GM12872 (cell line): ENCODE results near the gene FBRSL1.

Source experiments
- TF ChIP-seq, protein P1 (sequence below): IDR thresholded peaks from 3 replicates; pipeline ENCODE4 v1.5.1; 2011; ENCODE audit warnings: low read depth, mild to moderate bottlenecking, low read length, moderate library complexity; ENCODE audit not compliant: insufficient read depth

FBRSL1 gene

GRCh38 chr12:132446633-132447326 is 43.2 kb upstream of the FBRSL1 start:
- TF ChIP-seq, protein P1, sequence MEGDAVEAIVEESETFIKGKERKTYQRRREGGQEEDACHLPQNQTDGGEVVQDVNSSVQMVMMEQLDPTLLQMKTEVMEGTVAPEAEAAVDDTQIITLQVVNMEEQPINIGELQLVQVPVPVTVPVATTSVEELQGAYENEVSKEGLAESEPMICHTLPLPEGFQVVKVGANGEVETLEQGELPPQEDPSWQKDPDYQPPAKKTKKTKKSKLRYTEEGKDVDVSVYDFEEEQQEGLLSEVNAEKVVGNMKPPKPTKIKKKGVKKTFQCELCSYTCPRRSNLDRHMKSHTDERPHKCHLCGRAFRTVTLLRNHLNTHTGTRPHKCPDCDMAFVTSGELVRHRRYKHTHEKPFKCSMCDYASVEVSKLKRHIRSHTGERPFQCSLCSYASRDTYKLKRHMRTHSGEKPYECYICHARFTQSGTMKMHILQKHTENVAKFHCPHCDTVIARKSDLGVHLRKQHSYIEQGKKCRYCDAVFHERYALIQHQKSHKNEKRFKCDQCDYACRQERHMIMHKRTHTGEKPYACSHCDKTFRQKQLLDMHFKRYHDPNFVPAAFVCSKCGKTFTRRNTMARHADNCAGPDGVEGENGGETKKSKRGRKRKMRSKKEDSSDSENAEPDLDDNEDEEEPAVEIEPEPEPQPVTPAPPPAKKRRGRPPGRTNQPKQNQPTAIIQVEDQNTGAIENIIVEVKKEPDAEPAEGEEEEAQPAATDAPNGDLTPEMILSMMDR: no peak

DNA sequence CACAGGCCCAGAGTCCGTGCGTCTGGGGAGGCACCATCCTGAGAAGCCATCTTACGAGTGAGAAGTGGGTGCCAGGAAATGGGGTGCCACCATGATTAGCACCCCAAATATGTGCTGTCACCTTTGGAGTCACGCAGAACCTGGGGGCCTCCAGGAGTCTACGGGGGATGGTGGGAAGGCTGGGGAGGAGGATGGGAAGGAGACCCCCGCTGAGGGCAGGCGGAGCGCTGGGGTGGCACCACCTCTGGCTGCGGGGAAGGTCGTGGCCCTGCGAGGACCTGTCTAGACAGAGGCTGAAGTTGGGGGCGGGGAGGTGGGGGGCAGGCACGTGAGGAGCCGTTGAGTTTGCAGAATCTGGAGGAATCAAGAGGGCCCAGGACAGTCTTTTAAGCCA is 42.6 kb upstream of the FBRSL1 start:
- TF ChIP-seq, protein P1: no peak

GRCh38 chr12:132447731-132448462 is 42.1 kb upstream of the FBRSL1 start:
- TF ChIP-seq, protein P1: no peak

- TF ChIP-seq, protein P1: no peak
These were observed 41.5 kb upstream of the FBRSL1 start for GRCh38 chr12:132448463-132448820.

DNA sequence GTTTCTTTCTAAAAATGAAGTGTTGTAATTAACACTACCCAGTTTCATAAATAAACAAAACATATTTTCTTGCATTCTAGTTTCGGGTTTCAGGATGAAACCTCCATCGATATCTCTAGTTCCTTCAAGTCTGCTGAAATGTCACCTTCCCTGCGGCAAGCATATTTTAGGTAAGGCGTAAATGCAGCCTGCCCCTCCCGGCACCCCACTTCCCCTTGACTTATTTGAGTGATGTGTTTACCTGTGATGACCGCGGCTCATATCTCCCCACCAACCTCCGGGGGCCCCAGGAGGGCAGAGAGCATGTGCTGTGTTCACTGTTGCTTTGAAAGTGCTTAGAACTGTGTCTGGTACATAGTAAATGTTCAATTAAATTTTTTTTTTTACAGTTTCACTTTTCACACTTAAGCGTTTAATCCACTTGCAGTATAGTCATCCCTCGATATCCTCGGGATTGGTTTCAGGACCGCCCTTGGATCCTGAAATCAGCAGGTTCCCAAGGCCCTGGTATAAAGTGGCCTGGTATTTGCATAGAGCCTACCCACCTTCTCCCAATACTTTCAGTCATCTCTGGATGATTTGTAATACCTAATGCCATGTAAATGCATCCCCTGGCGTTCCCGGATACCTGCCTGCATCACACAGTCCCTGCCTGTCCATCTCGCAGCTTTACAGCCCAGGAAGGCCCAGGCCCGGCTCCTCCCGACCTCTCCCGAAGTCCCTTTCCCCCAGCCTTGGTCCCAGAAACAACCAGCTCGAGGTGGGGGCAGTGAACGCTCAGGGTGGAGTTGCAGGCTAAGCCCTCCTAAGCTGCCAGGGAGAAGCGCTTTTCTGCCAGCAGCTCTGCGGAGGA is 40.2 kb upstream of the FBRSL1 start:
- TF ChIP-seq, protein P1: no peak

DNA sequence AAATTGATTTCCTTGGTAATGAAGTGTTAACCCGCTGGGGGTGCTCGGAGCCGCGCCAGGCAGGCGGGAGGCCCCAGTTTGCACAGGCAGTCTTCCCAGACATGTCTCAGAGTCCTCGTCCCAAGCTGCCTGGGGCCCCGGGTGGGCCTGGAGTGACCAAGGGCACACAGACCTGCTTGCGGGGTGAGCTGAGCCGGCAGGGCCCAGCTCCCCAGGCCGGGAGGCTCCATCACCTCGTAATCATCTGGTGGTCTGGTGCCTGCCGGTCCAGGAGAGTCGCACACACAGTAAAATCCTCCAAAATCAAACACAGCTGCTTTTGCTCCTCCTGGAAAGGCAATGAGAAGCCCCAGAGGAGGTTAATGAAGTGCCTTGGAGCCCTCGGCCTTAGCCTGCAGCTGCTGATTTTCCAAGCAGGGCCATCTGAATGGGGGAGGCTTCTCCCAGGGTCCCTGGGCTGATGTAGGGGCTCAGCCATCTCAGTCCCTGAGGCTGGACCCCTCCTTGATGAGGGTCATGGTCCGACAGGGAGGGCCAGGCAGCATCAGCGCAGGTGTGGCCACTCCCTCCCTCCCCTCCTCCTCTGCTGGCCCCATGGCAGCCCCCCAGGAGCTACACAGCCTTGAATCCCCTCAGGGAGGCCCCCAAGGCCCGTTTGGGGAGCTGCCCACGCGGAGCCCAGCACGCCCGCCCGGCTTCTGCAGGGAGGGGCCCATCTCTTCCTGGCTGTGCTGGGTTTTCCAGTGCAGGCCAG is 39.4 kb upstream of the FBRSL1 start:
- TF ChIP-seq, protein P1: no peak
